Activated B cell treated with CpG ODN at 0.5 μM for 24 hours (primary cell): Measurements from ENCODE around the gene ANKRD34A. TPM values are rescaled to one million over a fixed set of nuclear protein-coding genes. Genes with fewer than 3 reads are reported as not detected.
A peak's percentile ranks its signal among the peaks of the same experiment; 100 is the strongest.

Experiments used
- ATAC-seq: fragments of 200-7000 bp; cut with Tn5 transposase; one replicate; pipeline ENCODE4 v1.10.0; 2021; ENCODE audit warnings: low read depth, mild to moderate bottlenecking, moderate library complexity
- CTCF ChIA-PET: fragments of 350-600 bp; sonication (Branson Sonifier 250); formaldehyde crosslinking; loops from one replicate; lab custom pipeline; 2021; ENCODE audit warnings: antibody characterized with exemption; lab: Charles Lee
- POLR2A ChIA-PET: fragments of 350-600 bp; sonication (Branson Sonifier 250); formaldehyde crosslinking; loops from one replicate; lab custom pipeline; 2021; ENCODE audit warnings: antibody characterized with exemption; lab: Charles Lee
- DNase-seq: peaks from one replicate; pipeline ENCODE4 v3.0.0; 2022
- H3K27ac Mint-ChIP-seq: one replicate; pipeline ENCODE4 v1.8.0; 2020; ENCODE audit warnings: mixed read lengths
- H3K27me3 Mint-ChIP-seq: one replicate; pipeline ENCODE4 v1.8.0; 2021; ENCODE audit warnings: mixed read lengths
- H3K36me3 Mint-ChIP-seq: one replicate; pipeline ENCODE4 v1.8.0; 2021; ENCODE audit warnings: low read depth, mixed read lengths
- H3K4me1 Mint-ChIP-seq: one replicate; pipeline ENCODE4 v1.8.0; 2021; ENCODE audit warnings: mixed read lengths
- H3K4me3 Mint-ChIP-seq: one replicate; pipeline ENCODE4 v1.8.0; 2020; ENCODE audit warnings: mild to moderate bottlenecking, mixed read lengths
- H3K9me3 Mint-ChIP-seq: one replicate; pipeline ENCODE4 v1.8.0; 2020; ENCODE audit warnings: mixed read lengths
- CTCF ChIP-seq: fragments of 200-600 bp; IDR thresholded peaks from one replicate; pipeline ENCODE4 v1.8.0; 2022; ENCODE audit warnings: antibody characterized with exemption, mild to moderate bottlenecking
- intact Hi-C: fragments of 100-400 bp; cut with micrococcal nuclease; formaldehyde crosslinking; loops from one replicate; pipeline ENCODE4 v1.15.1; 2024
- total RNA-seq: library from RNA; stranded (reverse); gene quantifications from 2 replicates; pipeline ENCODE4 v1.2.3, GENCODE V29; 2022

ANKRD34A gene
- total RNA-seq, 1 donor from 2014 or later: 1.4 TPM

GRCh38 chr1:145983206-145983675, 18.9 kb upstream of the ANKRD34A start:
- no peak for DNase-seq
- intact Hi-C loops: no loop called here
- POLR2A ChIA-PET: interaction anchor here (1.6 to 13.5 kb wide), 4 partner anchors 10 to 56 kb away, joined by 4 to 579 read pairs (median 6); partner anchors contain the start of genes LIX1L, RBM8A and TXNIP
- no peak overlapping the region for H3K4me3 Mint-ChIP-seq
- peaks cover 28% of the 10 kb centered on the region for H3K4me1 Mint-ChIP-seq
- CTCF ChIA-PET: interaction anchor here (0.9 kb wide), 1 partner anchor 14 kb away, joined by 3 read pairs; no protein-coding TSS in a partner anchor
- ATAC-seq: no peak
- TF ChIP-seq CTCF: no peak
- H3K27me3 Mint-ChIP-seq: no peaks in the 10 kb centered on the region
- no peaks in the 10 kb centered on the region for H3K9me3 Mint-ChIP-seq
- H3K27ac Mint-ChIP-seq: no peak overlapping the region
- no peaks in the 10 kb centered on the region for H3K36me3 Mint-ChIP-seq

GRCh38 chr1:145982010-145982723, 17.8 kb upstream of the ANKRD34A start:
- H3K4me1 Mint-ChIP-seq: peaks cover 20% of the 10 kb centered on the region
- CTCF ChIA-PET: interaction anchor here (0.6 to 7.6 kb wide), 3 partner anchors 8 to 53 kb away, joined by 3 to 247 read pairs (median 3); no protein-coding TSS in a partner anchor

GRCh38 chr1:145980457-145980994, 16.2 kb upstream of the ANKRD34A start:
- peaks cover 3% of the 10 kb centered on the region for H3K36me3 Mint-ChIP-seq
- H3K27me3 Mint-ChIP-seq: no peaks in the 10 kb centered on the region
- H3K27ac Mint-ChIP-seq: no peak overlapping the region
- H3K4me1 Mint-ChIP-seq: peaks cover 13% of the 10 kb centered on the region
- DNase-seq: no peak
- TF ChIP-seq CTCF: no peak
- intact Hi-C loops: no loop called here
- ChIA-PET POLR2A (interaction anchor here (0.6 to 13.5 kb wide), 16 partner anchors 13 to 738 kb away, joined by 3 to 579 read pairs (median 22); partner anchors contain the start of genes ANKRD34A, LIX1L, PEX11B and PIAS3), CTCF (interaction anchor here (1.1 to 7.6 kb wide), 6 partner anchors 10 to 56 kb away, joined by 4 to 247 read pairs (median 19); partner anchors contain the start of genes ANKRD34A, POLR3GL and TXNIP)
- no peak for ATAC-seq
- no peak overlapping the region for H3K4me3 Mint-ChIP-seq
- no peaks in the 10 kb centered on the region for H3K9me3 Mint-ChIP-seq

More at GRCh38 chr1:145982010-145982723, 17.8 kb upstream of the ANKRD34A start:
- TF ChIP-seq CTCF: no peak
- Mint-ChIP-seq H3K4me3 (no peak overlapping the region), H3K27me3 (no peaks in the 10 kb centered on the region), H3K27ac (no peak overlapping the region), H3K9me3 (no peaks in the 10 kb centered on the region), H3K36me3 (no peaks in the 10 kb centered on the region)
- intact Hi-C loops: no loop called here
- POLR2A ChIA-PET: interaction anchor here (0.6 to 13.5 kb wide), 6 partner anchors 11 to 54 kb away, joined by 4 to 579 read pairs (median 6); partner anchors contain the start of genes LIX1L and TXNIP
- no peak for DNase-seq
- no peak for ATAC-seq

- intact Hi-C loops: loop anchor here (1.0 to 2.0 kb wide), 6 partner anchors 7 to 121 kb away; partner anchors contain the start of genes ANKRD34A, LIX1L, PIAS3 and POLR3GL
- no peak for TF ChIP-seq CTCF
These were observed 15.5 kb upstream of the ANKRD34A start for GRCh38 chr1:145979746-145980456.

More at GRCh38 chr1:145979746-145980456, 15.5 kb upstream of the ANKRD34A start:
- CTCF ChIA-PET: interaction anchor here (1.1 to 7.6 kb wide), 9 partner anchors 10 to 135 kb away, joined by 4 to 247 read pairs (median 8); partner anchors contain the start of genes ANKRD34A, NUDT17, POLR3GL and TXNIP
- DNase-seq (no peak), ATAC-seq (peak; percentile 11)
- no peaks in the 10 kb centered on the region for H3K9me3 Mint-ChIP-seq
- POLR2A ChIA-PET: interaction anchor here (0.6 to 13.5 kb wide), 22 partner anchors 11 to 136 kb away, joined by 3 to 579 read pairs (median 14); partner anchors contain the start of genes ANKRD34A, LIX1L, NUDT17 and PEX11B
- H3K4me1 Mint-ChIP-seq: peaks cover 7% of the 10 kb centered on the region
- peaks cover 9% of the 10 kb centered on the region for H3K36me3 Mint-ChIP-seq
- H3K27ac Mint-ChIP-seq: no peak overlapping the region
- H3K27me3 Mint-ChIP-seq: no peaks in the 10 kb centered on the region
- H3K4me3 Mint-ChIP-seq: no peak overlapping the region
